Measurements from ENCODE around the gene GOSR1.

- TF ChIP-seq CTCF (conservative IDR thresholded peaks at IDR 0.05 in 1 of 2, IDR thresholded peaks at IDR 0.05 in 1 of 2; ENCODE audit: low read depth in 1 of 2, low read length in 2 of 2) (no peak), EZH2 (IDR thresholded peaks at IDR 0.05; ENCODE audit: low read length, missing control alignments) (no peak)
Measured at GRCh38 chr17:30482555-30482954, 5.3 kb downstream of the GOSR1 start.

Measured in fibroblast of lung (primary cell).